HG03460 (cell line): Measurements from ENCODE around the gene MAP7.
"Not testable (repeated sequence)": the region's sequence is repeated elsewhere in the genome, so short reads cannot be mapped to it uniquely, and the experiment has no call there.

Source experiments
- ATAC-seq: cut with Tn5 transposase; IDR thresholded peaks from one replicate; pipeline ENCODE4 v1.9.1; 2021; ENCODE audit not compliant: unreplicated experiment

The MAP7 gene

DNA sequence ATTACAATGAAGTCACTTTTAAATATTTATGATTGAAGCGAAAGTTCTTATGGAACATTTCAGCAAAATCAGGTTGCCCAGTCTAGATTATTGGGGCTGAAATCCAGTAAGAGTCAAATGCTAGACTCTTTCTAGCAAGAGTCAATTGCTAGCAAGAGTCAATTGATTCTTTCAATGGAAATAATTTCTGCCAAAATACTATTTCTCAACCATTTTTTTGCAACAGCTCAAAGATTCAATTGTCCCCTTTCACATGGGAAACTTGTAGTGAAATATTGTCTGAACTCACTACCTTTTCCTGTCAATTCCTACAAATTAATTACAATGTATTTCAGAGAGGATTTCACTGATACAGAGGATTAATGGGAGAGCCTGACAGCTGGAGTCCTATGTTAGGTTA, 78.3 kb downstream of the MAP7 start:
- ATAC-seq, result no peak

DNA sequence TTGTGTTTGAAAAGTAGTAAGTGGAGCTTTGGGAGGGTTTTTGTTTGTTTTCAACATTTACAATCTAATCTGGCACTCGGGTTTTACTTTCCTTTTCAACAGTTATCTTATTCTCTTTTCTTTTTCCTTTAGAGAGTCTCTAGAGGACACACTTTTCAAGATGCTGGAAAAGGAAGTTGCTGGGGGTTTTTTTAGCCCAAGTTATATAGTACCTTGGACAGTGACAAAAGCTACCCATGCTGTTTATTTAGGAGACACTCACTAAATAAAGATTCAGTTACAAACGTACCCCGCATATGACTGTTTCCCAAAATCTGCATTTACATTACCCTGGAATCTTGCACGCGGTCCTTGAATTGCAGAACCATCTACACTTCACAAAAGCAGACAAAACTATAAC, 78.8 kb downstream of the MAP7 start:
- ATAC-seq, result no peak

DNA sequence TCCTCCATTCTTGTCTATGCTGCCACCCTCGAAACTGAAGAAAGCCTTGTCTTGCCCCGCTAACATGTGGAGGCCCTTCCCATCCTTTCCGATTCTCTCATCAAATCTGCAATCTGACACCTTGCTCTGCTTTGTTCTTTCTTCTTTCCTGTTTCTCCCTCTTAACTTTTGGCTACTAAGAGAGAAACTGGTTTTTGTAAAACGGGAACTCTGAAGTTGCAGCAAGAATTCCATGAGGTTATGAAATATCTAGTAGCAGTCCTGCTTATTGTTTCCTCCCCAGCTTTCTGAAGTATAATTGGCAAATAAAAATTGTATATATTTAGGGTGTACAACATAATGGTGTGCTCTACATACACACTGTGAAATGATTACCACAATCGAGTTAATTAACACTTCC, 80.2 kb downstream of the MAP7 start:
- no peak for ATAC-seq

DNA sequence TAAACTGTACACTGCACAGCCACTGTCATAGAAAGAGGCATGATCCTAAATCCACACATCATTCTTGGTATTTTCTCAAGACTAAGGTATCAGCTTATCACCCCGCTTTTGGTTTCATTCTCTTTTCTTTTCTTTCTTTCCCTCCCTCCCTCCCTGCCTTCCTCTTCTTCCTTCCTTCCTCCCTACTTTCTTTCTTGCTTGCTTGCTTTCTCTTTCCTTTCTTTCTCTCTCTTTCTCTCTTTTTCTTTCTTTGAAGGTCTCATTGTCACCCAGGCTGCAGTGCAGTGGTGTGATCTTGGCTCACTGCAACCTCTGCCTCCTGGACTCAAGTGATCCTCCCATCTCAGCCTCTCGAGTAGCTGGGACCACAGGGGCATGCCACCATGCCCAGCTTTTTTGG, 81.1 kb downstream of the MAP7 start:
- no peak for ATAC-seq

DNA sequence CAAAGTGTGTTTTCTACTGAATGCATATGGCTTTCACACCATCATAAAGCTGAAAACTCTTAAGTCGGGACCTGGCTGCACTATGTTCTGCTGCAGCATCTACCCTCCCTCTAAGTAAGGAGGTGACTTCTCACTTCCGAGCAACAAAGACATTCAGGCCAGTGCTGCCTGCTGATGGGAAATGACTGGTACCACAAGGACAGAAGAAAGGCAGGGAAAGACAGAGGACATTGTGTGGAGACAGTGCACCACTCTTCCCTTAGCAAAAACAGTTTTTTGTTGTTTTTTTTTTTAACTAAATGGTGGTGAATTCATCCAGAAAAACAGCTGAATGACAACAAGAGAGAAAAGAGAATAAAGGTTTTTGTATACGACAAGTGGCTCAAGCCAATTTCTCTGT, 81.5 kb downstream of the MAP7 start:
- no peak for ATAC-seq

DNA sequence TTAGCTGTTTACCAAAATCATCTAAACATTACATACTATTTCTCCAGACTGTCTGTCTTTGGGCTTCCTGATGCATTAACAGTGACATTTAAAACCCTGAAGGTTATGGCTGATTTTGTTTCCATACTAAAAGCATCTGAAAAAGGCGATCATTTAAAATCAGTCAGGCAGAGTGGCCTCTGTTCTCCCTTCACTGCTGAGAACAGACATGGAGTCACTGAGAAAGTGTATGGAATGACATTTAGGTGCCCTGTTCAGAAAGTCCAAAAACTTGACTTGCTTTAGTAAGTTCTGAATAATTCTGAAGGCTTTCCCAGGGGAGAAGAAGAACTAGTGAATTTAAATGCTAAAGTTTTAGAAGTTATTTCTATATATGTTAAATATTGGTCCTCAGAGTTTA, 83.0 kb downstream of the MAP7 start:
- ATAC-seq, result no peak

DNA sequence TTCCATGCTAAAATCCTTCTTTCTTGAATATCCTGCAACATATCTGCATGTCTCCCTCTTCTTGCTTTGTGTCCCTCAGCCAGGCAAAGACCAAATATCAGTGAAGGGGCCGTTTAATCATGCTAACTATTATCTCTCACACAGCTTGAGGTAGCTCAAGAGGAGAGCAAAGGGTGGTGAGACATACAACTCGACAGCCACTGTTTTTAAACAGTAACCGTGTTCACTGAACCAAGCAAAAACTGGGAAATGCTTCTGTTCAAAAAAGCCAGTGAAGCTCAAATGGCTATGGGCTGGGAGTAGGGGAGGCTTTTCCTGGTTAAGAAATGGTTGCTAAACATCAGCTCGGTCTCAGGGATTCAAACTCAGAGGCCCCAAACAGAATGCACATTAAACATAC, 83.4 kb downstream of the MAP7 start:
- no peak for ATAC-seq

DNA sequence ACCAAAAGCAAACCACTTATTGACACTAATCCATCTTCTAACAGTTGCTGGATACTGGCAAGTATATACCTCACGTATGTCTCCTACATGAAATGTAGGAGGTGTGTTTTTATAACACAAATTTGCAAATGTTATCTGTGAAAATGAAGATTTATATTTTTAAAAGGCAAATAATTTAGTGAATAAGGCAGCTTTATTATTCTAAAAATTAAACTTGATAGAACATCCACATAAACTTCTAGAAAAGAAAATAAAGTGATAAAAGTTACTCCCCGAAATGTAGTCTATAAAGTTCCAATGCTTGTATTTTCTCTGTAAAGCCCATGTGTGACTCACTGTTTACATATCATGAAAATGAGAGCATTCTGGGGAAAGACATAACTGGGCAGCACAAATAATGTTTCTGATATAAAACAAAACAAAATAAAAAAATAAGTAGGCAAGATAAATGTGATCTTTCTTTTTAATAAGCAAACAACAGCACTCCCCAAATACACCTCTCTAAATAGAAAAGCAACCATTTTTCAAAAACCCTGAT, 84.4 kb downstream of the MAP7 start:
- no peak for ATAC-seq

DNA sequence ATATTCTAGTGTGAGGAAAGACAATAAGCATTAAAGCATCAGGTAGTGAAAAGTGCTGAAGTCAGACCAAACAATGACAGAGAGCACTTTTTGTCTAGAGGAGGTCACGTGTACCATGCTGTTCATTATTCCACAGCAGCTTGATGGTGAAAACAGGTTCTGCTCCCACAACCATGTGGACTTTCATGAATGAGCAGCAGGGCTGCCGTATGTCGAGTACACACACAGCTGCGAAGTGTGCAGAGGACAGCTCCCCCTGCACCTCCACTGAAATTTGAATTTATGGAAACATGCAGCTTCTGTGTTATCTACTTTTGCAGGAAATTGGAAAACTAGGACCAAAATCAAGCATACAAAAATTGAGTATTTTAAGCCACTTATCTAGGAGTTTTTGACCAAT, 85.3 kb downstream of the MAP7 start:
- ATAC-seq, result no peak

DNA sequence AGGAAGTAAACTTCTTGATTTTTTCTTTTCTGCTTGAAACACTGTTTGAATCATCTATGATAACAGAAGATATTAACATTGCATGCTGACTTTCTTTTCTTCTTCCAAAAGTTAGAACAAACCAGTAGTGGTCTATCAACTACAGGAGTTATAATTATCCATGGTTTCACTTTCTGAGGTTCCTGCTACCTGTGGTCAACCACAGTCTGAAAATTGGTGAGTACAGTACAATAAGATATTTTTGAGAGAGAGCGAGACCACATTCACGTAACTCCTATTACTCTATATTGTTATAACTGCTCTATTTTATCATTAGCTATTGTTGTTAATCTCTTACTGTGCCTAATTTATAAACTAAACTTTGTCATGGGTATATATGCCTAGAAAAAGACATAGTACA, 86.1 kb downstream of the MAP7 start:
- no peak for ATAC-seq

DNA sequence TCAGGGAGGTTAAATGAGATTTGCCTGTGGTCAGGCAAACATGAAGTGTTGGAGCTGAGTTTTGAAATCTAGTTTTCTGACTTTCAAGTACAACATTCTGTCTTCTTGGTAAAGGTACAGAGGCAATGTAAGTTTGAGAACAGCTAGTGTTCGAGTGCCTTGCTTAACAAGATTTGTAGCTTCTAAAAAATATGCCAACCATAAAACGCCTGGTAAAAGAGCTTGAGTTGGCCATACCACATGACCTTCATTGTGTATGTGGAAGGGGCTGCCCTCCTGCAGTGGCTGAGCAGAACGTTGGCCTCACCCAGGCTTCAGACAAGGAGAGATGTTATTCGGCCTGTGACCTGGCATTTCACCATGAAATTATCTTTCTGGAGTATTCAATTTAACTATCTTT, 86.5 kb downstream of the MAP7 start:
- no peak for ATAC-seq

DNA sequence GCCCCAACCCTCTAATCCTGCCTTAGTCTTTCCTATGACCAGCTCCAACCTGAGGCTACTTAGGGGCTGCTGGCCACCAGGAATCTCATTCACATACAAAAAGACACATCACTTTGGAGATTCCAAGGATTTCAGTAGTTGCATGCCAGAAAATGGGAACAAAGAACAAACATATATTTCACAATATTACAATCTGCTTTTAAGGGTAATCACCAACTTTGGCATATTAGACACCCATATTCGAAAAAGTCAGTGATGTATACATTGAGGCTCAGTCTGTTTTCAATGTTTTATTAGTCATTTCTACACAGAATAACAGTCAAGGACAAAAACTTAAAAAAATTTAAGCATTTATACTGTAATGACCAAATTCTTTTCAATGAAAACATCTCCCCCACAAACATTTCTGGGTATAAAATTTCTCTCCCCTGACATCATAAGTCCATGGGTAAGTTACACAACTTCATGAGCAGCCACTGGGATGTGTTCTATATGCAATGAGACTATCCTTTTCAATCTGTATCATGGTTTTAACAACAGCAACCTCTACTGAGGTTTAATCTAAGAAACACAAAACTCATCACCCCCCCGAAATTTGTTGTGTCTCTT, 103.5 kb downstream of the MAP7 start:
- no peak for ATAC-seq

DNA sequence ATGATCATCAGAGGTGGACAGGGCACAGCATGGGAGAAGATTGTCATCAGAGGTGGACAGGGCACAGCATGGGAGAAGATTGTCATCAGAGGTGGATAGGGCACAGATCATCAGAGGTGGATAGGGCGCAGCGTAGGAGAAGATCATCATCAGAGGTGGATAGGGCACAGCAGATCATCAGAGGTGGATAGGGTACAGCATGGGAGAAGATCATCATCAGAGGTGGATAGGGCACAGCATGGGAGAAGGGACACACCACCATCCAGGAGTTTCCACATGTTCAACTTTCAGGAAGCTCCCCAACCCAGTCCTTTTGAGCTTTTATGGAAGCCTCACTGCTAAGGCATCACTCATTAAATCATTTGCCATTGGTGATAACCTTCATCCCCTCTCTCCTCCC, 104.1 kb downstream of the MAP7 start:
- ATAC-seq, result no peak

DNA sequence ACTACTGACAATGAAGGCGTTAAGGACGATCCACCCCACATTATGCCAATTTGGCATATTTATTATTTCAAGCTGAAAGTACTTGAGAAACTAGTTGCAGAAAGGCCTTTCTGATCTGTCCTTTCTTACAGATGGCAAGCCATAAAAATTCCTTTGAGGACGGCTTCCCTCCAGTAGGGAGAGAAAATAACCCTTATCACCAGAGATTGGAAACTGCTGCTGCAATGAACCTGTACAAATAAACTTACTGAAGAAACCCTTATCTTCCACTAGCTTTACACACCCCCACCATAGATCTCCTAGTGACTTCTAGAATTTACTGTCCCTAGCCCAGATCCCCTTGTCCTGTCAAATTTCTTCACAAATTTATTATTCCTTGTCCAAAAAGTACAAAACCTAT, 105.2 kb downstream of the MAP7 start:
- no peak for ATAC-seq

DNA sequence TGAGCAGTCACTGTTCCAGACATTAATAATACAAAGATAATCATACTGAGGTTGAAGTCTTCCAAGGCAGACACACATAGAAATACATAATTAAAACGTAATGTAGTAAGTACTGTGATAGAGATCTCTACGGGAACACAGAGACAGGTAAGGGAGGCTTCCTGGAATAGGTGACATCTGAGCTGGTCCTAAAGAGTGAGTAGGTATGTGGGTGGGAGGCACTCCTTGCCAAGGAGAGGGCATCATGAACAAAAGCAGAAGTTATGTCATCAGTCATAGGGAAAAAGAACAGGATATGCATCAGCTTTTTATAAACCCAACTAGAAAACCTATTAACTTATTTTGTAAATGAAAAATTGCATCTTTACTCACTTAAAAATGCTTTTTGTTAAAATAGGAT, 110.0 kb downstream of the MAP7 start:
- ATAC-seq, result no peak

DNA sequence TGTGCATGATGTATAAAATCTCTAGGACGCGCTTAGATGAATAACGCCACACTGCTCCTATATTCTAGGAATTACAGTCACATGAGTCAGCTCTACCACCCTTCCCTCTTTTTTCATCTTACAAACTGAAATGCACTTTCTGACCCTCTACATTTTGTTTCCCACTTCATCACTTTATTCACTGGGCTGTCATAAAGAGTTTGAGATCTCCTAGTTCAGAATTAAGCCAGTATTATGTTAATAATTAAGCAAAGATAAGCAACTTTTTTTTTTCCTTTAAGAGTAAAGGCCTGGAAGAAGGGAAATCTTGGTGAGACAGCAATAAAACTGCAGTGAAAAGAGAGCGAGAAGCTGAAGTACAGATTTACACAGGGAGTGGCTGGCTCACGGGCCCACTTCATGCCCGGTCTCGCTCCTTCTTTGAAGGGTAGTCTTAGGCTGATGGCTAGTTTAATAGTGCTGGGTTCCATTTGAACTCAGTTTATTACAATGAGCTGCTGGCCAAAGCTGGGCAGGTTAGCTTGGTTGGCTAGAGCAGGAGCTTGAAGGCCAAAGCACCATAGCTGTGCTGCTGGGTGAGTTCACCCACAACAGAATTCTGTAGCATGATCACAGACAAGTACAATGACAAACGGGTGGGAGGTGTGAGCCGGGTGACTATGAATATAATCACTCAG, 110.6 kb downstream of the MAP7 start:
- ATAC-seq, result no peak

DNA sequence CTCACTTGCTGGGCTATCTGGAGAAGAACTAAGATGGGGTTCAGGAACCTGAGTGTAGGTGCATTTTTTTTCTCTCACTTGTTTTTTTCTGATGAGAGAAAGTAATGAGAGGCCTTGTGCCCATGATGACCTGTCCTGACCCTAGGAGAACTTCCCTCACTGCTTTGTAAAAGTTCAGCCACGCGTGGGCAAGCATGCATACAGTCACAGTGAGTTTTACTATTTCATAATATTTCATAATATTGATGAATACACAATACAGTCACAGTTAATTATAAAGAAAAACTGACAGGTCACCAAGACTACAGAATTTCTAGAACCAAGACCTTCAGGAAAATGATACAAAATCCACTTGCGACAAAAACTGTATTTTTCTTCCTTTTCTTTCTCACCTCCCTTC, 111.8 kb downstream of the MAP7 start:
- ATAC-seq, result no peak

DNA sequence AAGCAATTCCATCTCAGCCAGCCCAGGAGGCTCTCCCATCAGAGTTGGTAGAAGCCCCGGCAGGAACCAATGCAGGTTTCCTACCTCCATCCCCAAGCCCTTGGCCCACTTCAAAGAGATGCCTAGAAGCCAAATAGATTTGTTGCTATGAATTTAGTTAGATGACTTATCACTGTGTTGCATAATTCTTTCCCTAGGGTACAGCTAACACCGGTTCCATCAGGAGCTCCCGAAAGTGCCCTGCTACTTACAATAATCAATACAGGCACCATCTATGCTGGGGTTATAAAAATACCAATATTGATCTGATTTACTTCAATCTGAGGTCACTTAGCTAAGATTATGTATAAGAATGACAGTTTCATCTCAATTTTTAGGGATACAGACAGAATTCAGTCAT, 113.0 kb downstream of the MAP7 start:
- ATAC-seq, result no peak

DNA sequence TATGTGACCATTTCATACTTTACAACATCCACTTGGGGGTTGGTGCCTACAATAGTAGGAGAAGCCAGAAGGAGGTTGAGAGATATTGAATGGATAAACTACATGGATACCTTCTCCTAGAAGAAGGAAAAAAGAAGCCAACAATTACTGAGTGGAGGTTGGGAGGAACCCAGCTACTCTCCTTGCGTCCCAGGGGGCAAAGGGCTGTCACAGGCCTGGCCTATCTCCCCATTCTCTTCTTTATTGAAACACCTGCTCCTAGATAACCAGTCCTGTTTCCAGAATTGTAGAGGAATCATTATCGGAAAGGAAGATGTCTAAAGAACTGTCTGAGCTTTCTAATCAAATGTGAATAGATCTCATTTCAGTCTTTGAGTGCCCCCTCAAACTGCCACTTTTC, 115.1 kb downstream of the MAP7 start:
- ATAC-seq, result no peak

DNA sequence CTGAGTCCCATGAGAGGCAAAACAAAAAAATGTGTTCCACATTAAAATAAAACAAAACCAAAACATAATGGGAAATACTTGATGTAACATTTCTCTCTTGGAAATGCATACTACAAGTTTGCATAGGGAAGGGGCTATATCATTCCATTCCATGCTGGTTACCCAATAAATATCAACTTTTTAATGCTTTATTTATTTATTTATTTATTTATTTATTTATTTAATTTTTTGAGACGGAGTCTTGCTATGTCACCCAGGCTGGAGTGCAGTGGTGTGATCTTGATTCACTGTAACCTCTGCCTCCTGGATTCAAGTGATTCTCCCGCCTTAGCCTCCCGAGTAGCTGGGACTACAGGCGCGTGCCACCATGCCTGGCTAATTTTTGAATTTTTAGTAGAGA, 118.9 kb downstream of the MAP7 start:
- not testable (repeated sequence) for ATAC-seq

DNA sequence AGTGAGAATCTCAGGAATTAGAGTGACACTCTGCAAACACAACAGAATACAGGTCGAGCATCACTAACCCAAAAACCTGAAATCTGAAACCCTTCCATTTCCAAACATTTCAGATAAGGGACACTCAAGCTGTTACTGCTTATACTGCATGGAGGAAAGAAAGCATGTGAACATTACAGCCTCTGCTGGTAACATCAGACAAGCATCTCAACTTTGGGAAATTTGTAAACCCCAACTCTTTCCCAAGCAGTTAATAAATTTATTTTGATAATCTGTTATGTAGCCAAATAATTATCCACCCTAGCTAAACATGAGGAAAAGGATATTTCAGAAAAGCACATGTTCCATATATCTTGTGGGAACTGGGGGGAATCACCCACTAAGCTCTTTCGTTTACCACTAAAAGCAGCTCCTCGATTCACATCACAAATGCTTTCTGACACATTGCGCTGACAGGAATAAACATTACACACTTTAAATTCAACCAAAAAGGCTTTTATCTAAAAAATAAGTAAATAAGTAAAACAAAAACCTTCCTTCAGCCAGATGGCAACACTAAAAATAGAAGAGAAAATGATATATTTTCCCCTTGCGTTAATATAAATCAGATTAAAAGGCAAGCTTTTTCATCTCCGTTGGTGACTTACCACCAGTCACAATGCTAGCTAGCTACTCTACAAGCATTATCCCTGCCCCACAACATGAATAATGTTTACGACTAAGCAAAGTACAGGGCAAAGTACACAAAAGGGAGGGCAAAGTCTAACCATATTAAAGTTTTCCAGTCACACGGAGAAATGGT, 120.8 kb downstream of the MAP7 start:
- no peak for ATAC-seq

DNA sequence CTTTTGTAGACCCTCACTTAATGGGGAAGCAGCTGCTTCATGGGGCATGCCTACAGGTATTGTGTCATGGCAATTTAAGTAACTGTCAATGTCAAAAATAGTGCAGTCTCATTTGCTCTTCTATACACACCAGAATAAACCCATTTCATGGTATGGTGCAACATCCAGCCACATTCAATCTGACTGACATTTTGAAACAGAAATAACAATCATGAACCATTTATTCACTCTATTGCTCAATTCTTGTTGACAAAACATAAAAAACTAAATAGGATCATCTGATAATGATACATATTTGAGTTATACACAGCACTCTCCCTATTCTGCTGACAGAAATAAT, 122.9 kb downstream of the MAP7 start:
- no peak for ATAC-seq
